T-cell (primary cell): Measurements from ENCODE around the gene BCL11B. TPM values are rescaled to one million over a fixed set of nuclear protein-coding genes. Genes with fewer than 3 reads are reported as not detected.

Experiments used
- ATAC-seq, 4 experiments: fragments of 200-7000 bp in 3 of 4; fragments of 150-1000 bp in 1 of 4; cut with Tn5 transposase; replicated peaks in 1 of 4; 1 replicate in 3 of 4; 2 replicates in 1 of 4; pipeline ENCODE4 v1.10.0; 2021; ENCODE audit warnings: moderate library complexity in 3 of 4, mild to moderate bottlenecking in 2 of 4, moderate number of reproducible peaks in 1 of 4
- CTCF ChIA-PET, 2 donors: fragments of 300-600 bp; sonication (Branson Sonifier 250); formaldehyde crosslinking; loops; one replicate each; lab custom pipeline; 2022; ENCODE audit warnings: antibody characterized with exemption in 2 of 2; lab: Charles Lee
- POLR2A ChIA-PET, 2 donors: fragments of 300-600 bp; sonication (Branson Sonifier 250); formaldehyde crosslinking; loops; one replicate each; lab custom pipeline; 2022; ENCODE audit warnings: antibody characterized with exemption in 2 of 2; lab: Charles Lee
- DNase-seq, 35 experiments: peaks; one replicate each; pipeline versions ENCODE4 v3.0.0 to v3.0.0-alpha.2; 2013 to 2023
- H3K27ac ChIP-seq: one replicate; pipeline ENCODE4 v1.5.1; 2013; ENCODE audit warnings: low read length
- H3K27me3 ChIP-seq, 2 experiments: replicated peaks in 1 of 2; 1 replicate in 1 of 2; 2 replicates in 1 of 2; pipeline versions ENCODE4 v1.6.1 to v1.7.0; 2013; ENCODE audit warnings: low read length in 1 of 2, mixed read lengths in 1 of 2; ENCODE audit not compliant: control insufficient read depth in 2 of 2, insufficient read depth in 2 of 2; ENCODE audit errors: extremely low read depth in 1 of 2
- H3K36me3 ChIP-seq, 2 donors: 1 replicate in 1 of 2; 2 replicates in 1 of 2; pipeline versions ENCODE4 v1.6.1 to v1.7.0; 2013; ENCODE audit warnings: low read length in 1 of 2; ENCODE audit not compliant: control insufficient read depth in 2 of 2, insufficient read depth in 1 of 2; ENCODE audit errors: extremely low read depth in 1 of 2
- H3K4me1 ChIP-seq, 2 experiments: 1 replicate in 1 of 2; 2 replicates in 1 of 2; pipeline versions ENCODE4 v1.6.1 to v1.7.0; 2013; ENCODE audit warnings: low read length in 2 of 2, mixed read lengths in 1 of 2; ENCODE audit not compliant: insufficient read depth in 2 of 2, control insufficient read depth in 1 of 2; ENCODE audit errors: extremely low read depth in 1 of 2
- H3K4me3 ChIP-seq, 2 donors: 1 replicate in 1 of 2; 2 replicates in 1 of 2; pipeline versions ENCODE4 v1.5.1 to v1.7.0; 2013; ENCODE audit warnings: mild to moderate bottlenecking in 2 of 2, low read length in 1 of 2, moderate library complexity in 1 of 2; ENCODE audit not compliant: control insufficient read depth in 1 of 2; ENCODE audit errors: extremely low read depth in 1 of 2
- H3K9me3 ChIP-seq: 2 replicates; pipeline ENCODE4 v1.7.0; 2013
- H3K27ac Mint-ChIP-seq, 2 donors: one replicate each; pipeline ENCODE4 v1.8.0; 2020 to 2021; ENCODE audit warnings: mild to moderate bottlenecking in 2 of 2, mixed read lengths in 2 of 2
- H3K27me3 Mint-ChIP-seq, 2 donors: one replicate each; pipeline ENCODE4 v1.8.0; 2021 to 2022; ENCODE audit warnings: mixed read lengths in 2 of 2
- H3K36me3 Mint-ChIP-seq: one replicate; pipeline ENCODE4 v1.8.0; 2021; ENCODE audit warnings: mixed read lengths
- H3K4me1 Mint-ChIP-seq, 3 donors: one replicate each; pipeline ENCODE4 v1.8.0; 2020 to 2022; ENCODE audit warnings: mixed read lengths in 3 of 3, mild to moderate bottlenecking in 1 of 3
- H3K4me3 Mint-ChIP-seq, 3 donors: one replicate each; pipeline ENCODE4 v1.8.0; 2020 to 2022; ENCODE audit warnings: mild to moderate bottlenecking in 3 of 3, mixed read lengths in 3 of 3, moderate library complexity in 3 of 3
- H3K9me3 Mint-ChIP-seq, 3 donors: one replicate each; pipeline ENCODE4 v1.8.0; 2020 to 2022; ENCODE audit warnings: mixed read lengths in 3 of 3
- WGBS: methylation state at CpG from one replicate; pipeline ENCODE4 v1.1.5; 2013; ENCODE audit warnings: missing lambda C conversion rate; ENCODE audit not compliant: insufficient coverage; 5-methylcytosine and 5-hydroxymethylcytosine counted together
- total RNA-seq, 35 experiments: library from RNA in 6 of 35; stranded (reverse) in 6 of 35; fragments of 120-200 nt in 1 of 35; gene quantifications; one replicate each; pipeline versions ENCODE4 v1.2.1 to v1.2.4 and lab custom pipeline; 2013 to 2026

BCL11B gene
- total RNA-seq, 5 donors from 2014 or later (not counting 1 experiment from before 2014, with no cell fraction given), result 181 to 240 (median 196) TPM

DNA sequence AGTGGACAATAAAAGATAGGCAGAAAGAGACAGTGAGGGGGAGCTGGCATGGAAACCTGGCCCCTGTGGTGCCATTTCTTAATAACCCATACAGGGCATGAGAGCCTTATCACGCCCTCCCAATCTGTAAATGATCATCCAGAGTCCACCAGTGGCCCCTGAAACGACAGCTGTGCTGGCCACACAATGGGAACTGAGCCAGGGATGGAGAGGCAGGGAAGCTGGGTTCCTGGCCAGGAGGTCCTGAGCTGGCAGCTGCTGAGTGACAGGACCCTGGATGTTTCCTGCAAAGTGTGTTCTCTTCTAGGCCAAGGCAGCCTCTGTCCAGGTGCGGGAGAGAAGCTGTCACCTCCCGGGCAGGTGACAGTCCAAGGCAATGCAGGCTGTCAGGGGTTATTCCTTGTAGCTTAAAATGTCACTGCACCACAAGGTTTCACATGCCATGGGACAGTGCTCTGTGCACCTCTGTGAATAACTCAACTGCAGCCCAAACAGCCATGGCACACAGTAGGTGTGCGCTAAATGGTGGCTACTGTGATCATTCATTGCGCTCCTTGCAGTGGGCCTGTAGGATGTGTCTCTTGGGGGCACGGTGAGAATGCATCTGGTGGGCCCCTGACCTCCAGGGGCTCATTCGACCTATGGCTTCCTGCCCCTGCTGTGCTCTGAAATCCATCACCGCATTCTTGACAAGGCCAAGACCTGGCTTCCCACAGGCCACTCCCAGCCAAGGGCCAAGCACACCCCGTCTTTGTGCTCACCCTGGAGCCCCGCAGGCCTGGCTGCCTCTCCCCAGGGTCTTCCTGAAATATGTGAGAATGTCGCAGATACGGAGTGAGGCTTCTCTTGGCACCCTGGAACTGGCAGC, 46.3 kb upstream of the BCL11B start:
- no peak overlapping the region for H3K4me3 ChIP-seq
- POLR2A ChIA-PET, result no interaction called here
- peaks cover 0 to 25% of the 10 kb centered on the region in 2 experiments for H3K4me1 ChIP-seq
- no peak overlapping the region for H3K27ac ChIP-seq
- H3K27ac Mint-ChIP-seq, result no peak overlapping the region
- CTCF ChIA-PET, result no interaction called here
- H3K36me3 Mint-ChIP-seq, result no peaks in the 10 kb centered on the region
- H3K4me3 Mint-ChIP-seq, result no peak overlapping the region
- peaks cover 3 to 18% (median 9%) of the 10 kb centered on the region in 3 donors for H3K4me1 Mint-ChIP-seq
- no peak for DNase-seq
- H3K27me3 Mint-ChIP-seq, result peaks cover 0 to 8% of the 10 kb centered on the region in 2 donors
- H3K27me3 ChIP-seq, result peaks cover 0 to 30% of the 10 kb centered on the region in 2 experiments
- no peaks in the 10 kb centered on the region for H3K36me3 ChIP-seq
- no peak for ATAC-seq
- no peaks in the 10 kb centered on the region for H3K9me3 Mint-ChIP-seq
- H3K9me3 ChIP-seq, result no peaks in the 10 kb centered on the region
- WGBS, result 90% methylated on average over 11 of the region's 13 CpGs

- 72% methylated on average over 4 of the region's 9 CpGs for WGBS
- no peaks in the 10 kb centered on the region for H3K9me3 Mint-ChIP-seq
- CTCF ChIA-PET, result interaction anchor here in 1 of 2 donors (0.5 kb wide), 1 partner anchor 70 kb away, joined by 3 read pairs; no protein-coding TSS in a partner anchor
Measured at GRCh38 chr14:99317231-99318090, 45.5 kb upstream of the BCL11B start.

DNA sequence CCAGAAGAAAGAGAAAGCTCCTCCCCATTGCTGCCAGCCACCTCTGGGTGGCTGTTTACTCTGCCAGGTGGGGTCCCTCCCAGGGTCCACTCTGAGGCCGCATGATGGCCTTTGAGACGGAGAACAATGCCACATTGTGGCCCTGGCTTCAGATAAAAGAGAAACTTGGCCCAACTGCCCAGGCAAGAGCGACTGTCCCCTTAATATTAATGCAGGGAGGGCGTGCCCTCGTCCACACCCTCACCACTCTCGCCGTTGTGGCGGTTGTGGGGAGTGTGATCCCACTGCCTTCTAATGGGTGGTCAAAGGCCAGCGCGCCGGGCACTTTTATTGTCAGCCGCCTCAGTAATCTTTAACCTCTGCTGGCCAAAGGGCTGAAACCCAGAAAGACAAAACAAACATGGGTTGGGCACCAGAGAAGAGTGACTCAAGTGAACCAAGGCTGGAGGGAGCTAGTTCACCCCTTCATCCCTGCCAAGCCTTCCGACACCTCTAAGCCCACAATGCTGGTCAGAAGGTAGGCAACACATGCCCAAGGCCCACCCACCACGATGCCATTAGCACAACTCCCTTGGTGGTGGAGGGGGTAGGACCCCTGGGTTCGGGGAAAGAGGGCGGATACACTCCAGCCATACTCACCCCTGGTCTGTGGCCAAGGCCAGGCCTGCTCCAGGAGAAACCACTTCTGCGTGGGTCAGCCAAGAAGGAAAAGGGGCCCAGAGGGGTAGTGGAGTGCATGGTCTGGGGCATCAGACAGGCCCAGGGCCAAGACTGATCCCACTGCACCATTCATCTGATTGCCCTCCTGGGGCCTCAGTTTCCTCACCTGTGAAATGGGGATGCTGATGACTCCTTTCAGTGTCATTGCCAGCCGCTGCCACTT, 44.5 kb upstream of the BCL11B start:
- no peak overlapping the region for H3K27ac Mint-ChIP-seq
- no peak overlapping the region for H3K4me3 Mint-ChIP-seq
- H3K9me3 Mint-ChIP-seq, result peaks cover 0 to 3% (median 0%) of the 10 kb centered on the region in 3 donors
- Histone ChIP-seq H3K4me3 (no peak overlapping the region), H3K36me3 (no peaks in the 10 kb centered on the region), H3K9me3 (no peaks in the 10 kb centered on the region), H3K4me1 (peaks cover 0 to 25% of the 10 kb centered on the region in 2 experiments), H3K27me3 (peaks cover 0 to 30% of the 10 kb centered on the region in 2 experiments), H3K27ac (no peak overlapping the region)
- H3K4me1 Mint-ChIP-seq, result peaks cover 3 to 14% (median 5%) of the 10 kb centered on the region in 3 donors
- DNase-seq (no peak), ATAC-seq (no peak)
- peaks cover 0 to 8% of the 10 kb centered on the region in 2 donors for H3K27me3 Mint-ChIP-seq
- POLR2A ChIA-PET, result no interaction called here
- WGBS, result 98% methylated on average over 8 of the region's 18 CpGs
- H3K36me3 Mint-ChIP-seq, result no peaks in the 10 kb centered on the region
- CTCF ChIA-PET, result no interaction called here

More at GRCh38 chr14:99317231-99318090, 45.5 kb upstream of the BCL11B start:
- no peaks in the 10 kb centered on the region for H3K36me3 ChIP-seq
- no peak for ATAC-seq
- POLR2A ChIA-PET, result no interaction called here
- H3K4me1 ChIP-seq, result peaks cover 0 to 25% of the 10 kb centered on the region in 2 experiments
- Mint-ChIP-seq H3K27me3 (peaks cover 0 to 8% of the 10 kb centered on the region in 2 donors), H3K27ac (no peak overlapping the region), H3K4me1 (peaks cover 3 to 18% (median 9%) of the 10 kb centered on the region in 3 donors), H3K4me3 (no peak overlapping the region), H3K36me3 (no peaks in the 10 kb centered on the region)
- peaks cover 0 to 30% of the 10 kb centered on the region in 2 experiments for H3K27me3 ChIP-seq
- H3K27ac ChIP-seq, result no peak overlapping the region
- no peak overlapping the region for H3K4me3 ChIP-seq
- DNase-seq, result no peak
- no peaks in the 10 kb centered on the region for H3K9me3 ChIP-seq

DNA sequence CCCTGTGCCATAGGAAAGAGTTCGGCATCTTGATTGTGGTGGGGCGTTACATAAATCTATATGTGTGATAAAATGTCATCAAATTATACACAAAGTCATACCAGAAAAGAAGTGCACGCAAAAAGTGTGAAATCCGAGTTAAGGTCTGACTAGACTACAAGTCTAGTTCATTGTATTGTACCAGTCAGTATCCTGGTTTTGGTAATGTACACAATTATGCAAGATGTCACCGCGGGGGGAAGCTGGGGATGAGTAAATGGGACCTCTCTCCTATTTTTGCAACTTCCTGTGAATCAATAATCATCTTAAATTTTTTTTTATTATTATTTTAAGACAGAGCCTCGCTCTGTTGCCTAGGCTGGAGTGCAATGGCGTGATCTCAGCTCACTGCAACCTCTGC, 43.2 kb upstream of the BCL11B start:
- no CpG with 5 or more reads among the region's 8 CpGs for whole genome bisulfite sequencing
- H3K27me3 Mint-ChIP-seq, result peaks cover 0 to 8% of the 10 kb centered on the region in 2 donors

DNA sequence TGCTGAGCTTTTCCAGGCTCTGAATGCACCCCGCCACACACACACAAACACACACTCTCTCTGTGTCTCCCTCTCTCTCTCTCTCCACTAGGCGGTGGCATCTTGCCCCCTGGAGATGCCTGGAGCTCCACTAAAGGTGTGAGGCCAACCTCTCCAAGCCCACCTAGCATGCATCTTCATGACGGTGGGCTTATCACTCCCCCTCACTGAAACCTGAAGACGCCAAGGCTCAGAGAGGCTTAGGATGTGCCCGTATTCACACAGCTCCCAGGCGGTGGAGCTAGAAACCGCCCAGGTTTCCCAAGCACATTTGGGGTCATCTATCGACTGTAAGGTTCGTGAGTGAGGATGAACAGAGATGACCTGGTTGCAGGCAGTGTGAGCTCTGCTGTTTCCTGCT, 42.6 kb upstream of the BCL11B start:
- peaks cover 0 to 30% of the 10 kb centered on the region in 2 experiments for H3K27me3 ChIP-seq
- Mint-ChIP-seq H3K4me1 (peaks cover 0 to 3% (median 0%) of the 10 kb centered on the region in 3 donors), H3K27ac (no peak overlapping the region), H3K4me3 (no peak overlapping the region), H3K27me3 (peaks cover 0 to 8% of the 10 kb centered on the region in 2 donors), H3K36me3 (no peaks in the 10 kb centered on the region), H3K9me3 (peaks cover 4 to 8% (median 4%) of the 10 kb centered on the region in 3 donors)
- no peak overlapping the region for H3K4me3 ChIP-seq
- H3K4me1 ChIP-seq, result peaks cover 0 to 10% of the 10 kb centered on the region in 2 experiments
- POLR2A ChIA-PET, result interaction anchor here in 1 of 2 donors (0.6 kb wide), 1 partner anchor 1564 kb away, joined by 3 read pairs; no protein-coding TSS in a partner anchor
- H3K9me3 ChIP-seq, result no peaks in the 10 kb centered on the region
- no peak for DNase-seq
- no peaks in the 10 kb centered on the region for H3K36me3 ChIP-seq
- no peak overlapping the region for H3K27ac ChIP-seq
- WGBS, result 88% methylated on average over 7 of the region's 9 CpGs
- ATAC-seq, result no peak
- CTCF ChIA-PET, result interaction anchor here in 1 of 2 donors (0.5 kb wide), 1 partner anchor 13 kb away, joined by 3 read pairs; no protein-coding TSS in a partner anchor

More for the DNA sequence above, 43.2 kb upstream of the BCL11B start:
- ChIA-PET CTCF (interaction anchor here in 1 of 2 donors (0.5 kb wide), 1 partner anchor 13 kb away, joined by 3 read pairs; no protein-coding TSS in a partner anchor), POLR2A (interaction anchor here in 1 of 2 donors (0.6 kb wide), 1 partner anchor 1564 kb away, joined by 3 read pairs; no protein-coding TSS in a partner anchor)
- Mint-ChIP-seq H3K36me3 (no peaks in the 10 kb centered on the region), H3K9me3 (peaks cover 4 to 8% (median 4%) of the 10 kb centered on the region in 3 donors), H3K4me3 (no peak overlapping the region), H3K4me1 (peaks cover 0 to 7% (median 3%) of the 10 kb centered on the region in 3 donors), H3K27ac (no peak overlapping the region)
- ATAC-seq (no peak), DNase-seq (no peak)
- H3K4me1 ChIP-seq, result peaks cover 0 to 16% of the 10 kb centered on the region in 2 experiments
- H3K9me3 ChIP-seq, result no peaks in the 10 kb centered on the region
- no peak overlapping the region for H3K27ac ChIP-seq
- no peak overlapping the region for H3K4me3 ChIP-seq
- peaks cover 0 to 30% of the 10 kb centered on the region in 2 experiments for H3K27me3 ChIP-seq
- H3K36me3 ChIP-seq, result no peaks in the 10 kb centered on the region
